Skeletal muscle cell (primary cell): ENCODE results near the gene CHRNE.
"Not testable (repeated sequence)": the region's sequence is repeated elsewhere in the genome, so short reads cannot be mapped to it uniquely, and the experiment has no call there.

Experiments used
- DNase-seq: peaks from one replicate; pipeline ENCODE4 v3.0.0-alpha.2; 2010; ENCODE audit warnings: low read depth
- H3K4me3 ChIP-seq: 2 replicates; pipeline ENCODE4 v1.5.1; 2011; ENCODE audit warnings: low read depth, mild to moderate bottlenecking, control low read depth, low read length, moderate library complexity

CHRNE gene

GRCh38 chr17:4914551-4914950, 11.7 kb upstream of the CHRNE start:
- not testable (repeated sequence) for DNase-seq, H3K4me3 ChIP-seq

DNA sequence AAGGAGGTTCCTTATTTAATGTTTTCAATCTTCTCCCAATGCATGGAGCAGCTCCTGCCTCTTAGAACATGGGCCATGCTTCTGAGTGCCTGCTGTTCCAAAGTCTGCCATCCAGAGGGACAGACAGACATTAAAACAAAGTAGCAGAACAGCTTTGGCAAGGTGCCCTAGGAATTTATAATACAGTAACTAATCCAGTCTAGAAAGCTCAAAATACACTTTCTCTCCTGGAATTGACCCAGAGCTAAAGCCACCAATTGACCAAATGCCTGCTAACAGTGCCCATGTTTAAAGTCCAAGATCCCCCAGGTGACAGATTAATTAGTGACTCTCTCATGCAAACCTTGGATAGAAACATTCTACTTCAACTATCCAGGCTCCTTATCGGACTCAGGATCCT, 11.1 kb upstream of the CHRNE start:
- DNase-seq: no peak
- H3K4me3 ChIP-seq: no peak overlapping the region

DNA sequence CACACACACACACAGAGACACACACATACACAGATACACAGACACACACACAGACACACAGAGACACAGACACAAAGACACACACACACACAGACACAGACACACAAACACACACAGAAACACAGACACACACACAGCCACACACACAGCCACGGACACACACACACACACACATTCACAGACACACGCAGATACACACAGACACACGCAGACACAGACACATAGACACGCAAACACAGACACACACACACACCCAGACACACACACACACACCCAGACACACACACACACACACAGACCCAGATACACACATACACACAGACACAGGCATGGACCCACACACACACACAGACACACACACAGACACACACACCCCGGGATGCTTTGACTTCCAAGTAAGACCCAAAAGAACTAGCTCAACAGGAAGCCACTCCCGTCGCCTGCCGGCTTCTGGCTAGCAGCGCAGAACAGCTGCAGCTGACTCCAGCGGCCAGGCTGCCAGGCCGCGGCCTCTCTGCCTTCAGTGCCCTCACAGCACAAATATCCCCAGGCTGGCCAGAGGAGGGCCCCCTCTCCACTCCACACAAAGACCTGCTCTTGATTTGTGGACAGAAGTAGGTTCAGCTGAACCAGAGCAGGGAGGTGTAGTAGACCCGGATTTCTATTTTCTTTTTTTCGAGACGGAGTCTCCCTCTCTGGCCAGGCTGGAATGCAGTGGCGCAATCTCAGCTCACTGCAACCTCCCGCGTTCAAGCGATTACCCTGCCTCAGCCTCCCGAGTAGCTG, 6.0 kb upstream of the CHRNE start:
- DNase-seq: peak; percentile 62
- H3K4me3 ChIP-seq: no peak overlapping the region

DNA sequence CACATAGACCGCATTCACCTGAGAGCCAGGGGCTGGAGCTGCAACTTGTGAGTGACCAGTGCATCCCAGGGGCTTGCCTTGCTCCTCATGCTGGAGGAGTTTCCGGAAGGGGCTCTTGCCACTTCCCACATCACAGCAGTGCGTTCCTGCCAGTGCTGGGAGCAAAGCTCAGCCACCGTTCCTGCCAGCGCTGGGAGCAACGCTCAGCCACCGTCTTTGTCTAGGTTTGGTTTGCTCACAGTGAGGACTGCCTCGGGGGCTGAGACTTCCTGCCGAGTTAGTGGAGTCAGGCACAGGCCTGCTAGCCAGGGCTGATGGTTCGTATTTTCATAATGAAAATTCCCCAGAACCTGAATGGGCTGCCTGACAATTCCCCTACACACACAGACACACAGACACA, 5.4 kb upstream of the CHRNE start:
- H3K4me3 ChIP-seq: no peak overlapping the region

DNA sequence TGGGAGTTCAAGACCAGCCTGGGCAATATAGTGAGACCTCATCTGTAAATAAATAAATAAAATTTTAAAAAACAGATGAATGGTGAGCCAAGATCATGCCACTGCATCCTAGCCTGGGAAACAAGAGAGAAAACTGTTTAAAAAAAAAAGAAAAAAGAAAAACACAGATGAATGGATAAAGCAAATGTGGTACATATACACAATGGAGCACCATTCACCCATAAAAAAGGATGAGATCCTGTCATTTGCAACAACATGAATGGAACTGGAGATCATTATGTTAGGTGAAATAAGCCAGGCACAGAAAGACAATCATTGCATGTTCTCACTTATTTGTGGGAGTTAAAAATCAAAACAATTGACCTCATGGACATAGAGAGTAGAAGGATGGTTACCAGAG, 3.7 kb upstream of the CHRNE start:
- not testable (repeated sequence) for H3K4me3 ChIP-seq, DNase-seq

More for the DNA sequence above, 5.4 kb upstream of the CHRNE start:
- DNase-seq: no peak

GRCh38 chr17:4902540-4902939, 358 bp downstream of the CHRNE start:
- H3K4me3 ChIP-seq: no peak overlapping the region
- DNase-seq: no peak

DNA sequence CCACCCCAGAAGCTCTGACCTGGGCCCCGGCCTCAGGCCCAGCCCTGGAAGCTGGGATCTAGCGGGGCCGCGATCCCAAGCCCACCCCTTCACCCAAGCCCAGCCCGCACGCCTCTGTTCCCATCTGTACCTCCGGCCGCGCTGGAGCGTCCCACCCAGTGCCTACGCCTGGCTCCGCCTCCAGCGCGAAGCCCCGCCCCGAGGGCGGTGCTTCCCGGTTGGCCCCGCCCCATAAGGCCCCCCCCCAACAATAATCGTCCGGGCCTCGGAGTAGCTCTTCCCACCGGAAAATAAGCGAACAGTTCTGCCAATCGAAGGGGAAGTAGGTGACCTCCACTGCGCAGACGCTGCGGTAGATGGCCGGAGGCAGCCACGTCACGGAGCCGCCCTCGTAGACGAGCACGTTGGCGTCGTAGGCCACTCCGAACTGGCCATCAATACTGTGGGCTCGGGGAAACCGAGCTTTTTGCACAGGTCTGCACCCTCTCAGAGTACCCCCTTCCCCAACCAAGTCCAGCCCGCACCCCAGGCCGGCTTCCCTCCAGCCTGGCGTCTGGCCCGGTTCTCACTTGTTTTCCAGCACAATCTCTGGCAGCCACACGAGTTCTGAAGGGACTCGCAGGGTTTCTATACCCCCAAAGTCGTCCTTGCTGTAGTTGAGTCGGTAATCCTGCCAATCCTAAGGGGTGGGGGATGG, 1.1 kb downstream of the CHRNE start:
- no peak for DNase-seq
- H3K4me3 ChIP-seq: no peak overlapping the region

DNA sequence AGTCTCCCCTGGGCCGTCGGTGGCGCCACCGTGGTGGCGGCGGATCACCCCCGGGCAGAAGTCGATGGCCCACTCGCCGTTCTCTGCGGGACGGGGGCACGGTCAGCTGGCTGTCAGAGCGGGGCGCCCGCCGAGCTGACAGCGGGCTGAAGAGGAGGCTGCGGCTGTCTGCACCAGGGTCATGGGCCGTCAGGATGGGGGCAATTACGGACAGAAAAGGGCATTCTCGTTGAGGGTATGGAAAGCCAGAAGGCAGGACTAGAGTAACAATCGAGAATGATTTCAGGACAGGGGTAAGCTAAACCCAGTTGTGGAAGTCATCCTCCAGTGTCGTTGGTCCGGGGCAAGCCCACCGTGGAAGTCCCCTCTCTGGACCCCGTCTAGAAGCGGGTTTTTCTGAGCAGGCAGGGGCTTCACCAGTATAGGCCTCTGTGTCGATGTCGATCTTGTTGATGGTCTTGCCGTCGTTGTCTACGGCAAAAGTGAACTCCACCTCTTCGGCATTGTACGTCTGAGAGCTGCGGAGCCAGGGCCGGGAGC, 1.7 kb downstream of the CHRNE start:
- H3K4me3 ChIP-seq: no peak overlapping the region
- no peak for DNase-seq

- peak overlapping the region; percentile 53 for H3K4me3 ChIP-seq
- no peak for DNase-seq
These were observed 2.4 kb downstream of the CHRNE start for GRCh38 chr17:4900231-4901107.

DNA sequence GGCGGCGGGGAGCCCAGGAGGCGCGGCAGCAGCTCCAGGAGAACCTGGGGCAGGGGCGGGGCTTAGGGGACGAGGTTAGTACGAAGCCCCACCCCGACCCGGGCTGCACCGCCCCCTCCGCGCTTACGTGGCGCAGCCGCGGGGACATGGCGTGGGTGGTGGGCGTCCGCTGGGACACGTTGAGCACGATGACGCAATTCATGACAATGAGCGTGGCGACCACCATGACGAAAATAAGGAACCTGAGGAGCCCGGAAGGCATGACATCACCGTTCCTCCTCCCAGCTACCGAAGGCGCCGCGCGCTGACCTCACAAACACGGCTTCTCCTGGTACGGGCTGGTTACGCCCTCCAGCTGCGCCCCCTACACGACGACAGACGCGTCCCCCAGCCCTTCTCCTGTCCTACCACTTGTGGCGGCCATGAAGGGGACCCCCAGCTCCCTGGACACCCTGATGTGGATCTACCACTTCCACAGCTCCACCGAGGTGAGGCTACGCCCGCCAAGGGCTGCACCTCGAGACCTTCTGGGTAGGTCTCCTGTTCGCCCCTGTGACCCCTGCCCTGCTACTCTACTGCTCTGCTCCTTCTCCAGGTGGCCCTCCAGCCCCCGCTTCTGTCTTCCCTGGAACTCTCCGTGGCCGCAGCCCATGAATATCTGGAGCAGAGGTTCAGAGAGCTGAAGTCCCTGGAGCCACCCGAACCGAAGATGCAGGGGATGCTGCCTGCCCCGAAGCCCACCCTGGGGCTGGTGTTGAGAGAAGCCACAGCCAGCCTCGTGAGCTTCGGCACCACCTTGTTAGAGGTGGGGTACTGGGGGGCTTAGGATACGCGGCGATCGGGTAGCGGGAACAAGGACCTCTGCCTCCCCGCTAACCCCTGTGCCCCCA, 3.3 kb downstream of the CHRNE start, which contains the start of gene C17orf107:
C17orf107 (plus strand) TSS at position 196 of the 890 bp plus-strand sequence; CDS start at position 423, 227 bp downstream.
- H3K4me3 ChIP-seq: peak within 1 kb of the TSS; percentile 53
- peak; percentile 80 for DNase-seq

- DNase-seq: no peak
- peak overlapping the region; percentile 53 for H3K4me3 ChIP-seq
These were observed 4.0 kb downstream of the CHRNE start for GRCh38 chr17:4898927-4899326.

DNA sequence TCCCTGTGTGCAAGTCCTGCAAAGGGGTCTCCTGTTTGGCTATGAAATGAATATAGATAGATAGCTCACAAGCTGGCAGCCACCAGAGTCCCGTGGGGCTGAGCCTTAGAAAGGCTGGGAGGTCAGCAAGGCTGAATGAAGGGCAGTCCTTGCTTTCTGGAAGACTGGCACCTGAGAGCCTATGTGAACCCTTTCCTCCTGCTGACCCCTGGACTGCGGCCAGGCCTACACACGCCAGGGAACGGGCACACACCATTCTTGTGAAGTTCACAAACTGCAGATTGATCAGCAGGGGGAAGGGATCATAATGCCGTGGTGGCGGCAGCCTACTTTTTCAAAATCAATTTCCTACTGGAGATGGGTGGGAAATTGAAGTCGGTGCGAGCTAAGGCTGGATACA, 4.5 kb downstream of the CHRNE start:
- H3K4me3 ChIP-seq: peak overlapping the region; percentile 53
- no peak for DNase-seq

DNA sequence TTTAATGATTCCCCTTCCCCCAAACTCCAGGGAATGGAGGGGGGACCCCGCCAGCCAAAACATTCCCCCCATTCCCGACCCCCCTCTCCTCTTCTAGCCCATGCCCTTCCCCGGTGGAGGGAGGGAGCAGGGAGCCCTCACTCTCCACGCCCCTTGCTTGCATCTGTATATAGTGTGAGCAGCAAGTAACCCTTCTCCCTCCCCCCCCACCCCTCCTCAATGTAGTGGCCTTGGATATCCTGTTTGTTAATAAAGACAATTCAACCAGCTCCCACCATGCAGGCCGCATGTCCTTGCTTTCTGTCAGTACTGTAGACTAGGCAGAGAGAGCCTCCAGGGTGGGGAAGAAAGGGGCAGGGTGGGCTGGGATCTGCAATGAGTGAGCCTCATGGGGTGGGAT, 5.1 kb downstream of the CHRNE start:
- DNase-seq: no peak
- no peak overlapping the region for H3K4me3 ChIP-seq

GRCh38 chr17:4897198-4897687, 5.7 kb downstream of the CHRNE start:
- H3K4me3 ChIP-seq: no peak overlapping the region
- no peak for DNase-seq

- DNase-seq: no peak
- H3K4me3 ChIP-seq: no peak overlapping the region
These were observed 6.3 kb downstream of the CHRNE start for GRCh38 chr17:4896332-4897197.

- DNase-seq: no peak
- no peak overlapping the region for H3K4me3 ChIP-seq
These were observed 7.1 kb downstream of the CHRNE start for GRCh38 chr17:4895657-4896331.

DNA sequence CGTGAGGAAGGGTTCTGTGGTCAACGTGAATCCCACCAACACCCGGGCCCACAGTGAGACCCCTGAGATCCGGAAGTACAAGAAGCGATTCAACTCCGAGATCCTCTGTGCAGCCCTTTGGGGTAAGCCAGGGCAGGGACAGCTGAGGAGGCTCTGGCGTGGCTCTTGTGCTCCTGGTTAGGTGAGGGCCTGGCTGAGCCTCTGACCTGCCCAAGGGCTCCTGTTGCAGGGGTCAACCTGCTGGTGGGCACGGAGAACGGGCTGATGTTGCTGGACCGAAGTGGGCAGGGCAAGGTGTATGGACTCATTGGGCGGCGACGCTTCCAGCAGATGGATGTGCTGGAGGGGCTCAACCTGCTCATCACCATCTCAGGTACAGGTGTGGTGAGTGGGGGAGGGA, 7.8 kb downstream of the CHRNE start:
- no peak overlapping the region for H3K4me3 ChIP-seq
- DNase-seq: no peak
